GM12878 (cell line): ENCODE results near the gene AOC3. TPM values are rescaled to one million over a fixed set of nuclear protein-coding genes. Genes with fewer than 3 reads are reported as not detected.

Source experiments
- ATAC-seq: fragments of 200-7000 bp; cut with Tn5 transposase; 3 replicates; pipeline ENCODE4 v1.9.1; 2020; ENCODE audit warnings: mild to moderate bottlenecking, moderate library complexity
- BruUV-seq: library from RNA; stranded (reverse); fragments of 400-500 nt; replicated peaks from 2 replicates; lab custom pipeline; 2021; lab: Mats Ljungman, UMichigan
- CTCF ChIA-PET: fragments of 300-600 bp; sonication (Branson Sonifier 250); formaldehyde crosslinking; extraction: SDS; loops from one replicate; lab custom pipeline; 2021; ENCODE audit warnings: inconsistent platforms; lab: Yijun Ruan, JAX
- POLR2A ChIA-PET: fragments of 350-600 bp; formaldehyde crosslinking; extraction: SDS; loops from one replicate; lab custom pipeline; 2021; ENCODE audit warnings: inconsistent platforms; lab: Charles Lee
- RAD21 ChIA-PET: fragments of 300-600 bp; sonication (Branson Sonifier 250); formaldehyde crosslinking; loops from one replicate; lab custom pipeline; 2023; ENCODE audit warnings: antibody characterized with exemption; ENCODE audit not compliant: unreplicated experiment; lab: Charles Lee
- SMC1A ChIA-PET: fragments of 300-600 bp; sonication (Branson Sonifier 250); formaldehyde crosslinking; loops from one replicate; lab custom pipeline; 2023; ENCODE audit not compliant: unreplicated experiment, uncharacterized antibody; lab: Charles Lee
- DNase-seq: peaks from one replicate; pipeline ENCODE4 v3.0.0-alpha.2; 2011; ENCODE audit warnings: low read depth, low spot score
- FAIRE-seq: peaks from 3 replicates; lab custom pipeline; 2011; peaks lifted over from hg19 to GRCh38; lab: Jason Lieb, UNC
- H2AFZ ChIP-seq: 2 replicates; pipeline ENCODE4 v1.6.0; 2011; ENCODE audit warnings: low read depth, low read length, control low read depth; ENCODE audit not compliant: control insufficient read depth
- H3K27ac ChIP-seq: 2 replicates; pipeline ENCODE4 v1.5.1; 2011; ENCODE audit warnings: control low read depth; ENCODE audit not compliant: control insufficient read depth, insufficient read depth
- H3K27me3 ChIP-seq, 2 experiments: replicated peaks in 1 of 2; 2 replicates each; pipeline versions ENCODE4 v1.6.0 to v1.6.1; 2011; ENCODE audit warnings: low read length in 1 of 2; ENCODE audit not compliant: control insufficient read depth in 2 of 2, insufficient read depth in 2 of 2
- H3K36me3 ChIP-seq, 2 experiments: 2 replicates each; pipeline ENCODE4 v1.5.1; 2011; ENCODE audit warnings: low read length in 1 of 2; ENCODE audit not compliant: control insufficient read depth in 2 of 2, insufficient read depth in 2 of 2
- H3K4me1 ChIP-seq: 2 replicates; pipeline ENCODE4 v1.6.1; 2011; ENCODE audit warnings: mild to moderate bottlenecking, low read length, moderate library complexity, mixed read lengths; ENCODE audit not compliant: control insufficient read depth, insufficient read depth
- H3K4me2 ChIP-seq: 2 replicates; pipeline ENCODE4 v1.6.0; 2011; ENCODE audit warnings: control low read depth; ENCODE audit not compliant: control insufficient read depth, insufficient read depth
- H3K4me3 ChIP-seq: fragments of 200-600 bp; sonication (generic); 2 replicates; pipeline ENCODE4 v1.5.1; 2016
- H3K79me2 ChIP-seq: 2 replicates; pipeline ENCODE4 v1.6.0; 2011; ENCODE audit warnings: low read length; ENCODE audit not compliant: control insufficient read depth, insufficient read depth
- H3K9ac ChIP-seq: 2 replicates; pipeline ENCODE4 v1.8.0; 2011; ENCODE audit warnings: low read length, control low read depth, mixed read lengths; ENCODE audit not compliant: control insufficient read depth, insufficient read depth
- H3K9me3 ChIP-seq: replicated peaks from 3 replicates; pipeline ENCODE4 v1.5.1; 2011; ENCODE audit warnings: mild to moderate bottlenecking, low read length; ENCODE audit not compliant: control insufficient read depth, insufficient read depth
- H4K20me1 ChIP-seq: 2 replicates; pipeline ENCODE4 v1.6.0; 2011; ENCODE audit not compliant: control insufficient read depth, insufficient read depth
- ESRRA ChIP-seq: IDR thresholded peaks from 2 replicates; pipeline ENCODE4 v1.6.1; 2012; ENCODE audit warnings: mild to moderate bottlenecking, low read length, improper control_type of control experiment
- EZH2 ChIP-seq: IDR thresholded peaks from 2 replicates; pipeline ENCODE4 v1.6.1; 2012; ENCODE audit warnings: low read depth, mild to moderate bottlenecking, control low read depth, inconsistent platforms, low read length, borderline replicate concordance; ENCODE audit not compliant: control insufficient read depth
- NR2F1 ChIP-seq: fragments of 450-650 bp; conservative IDR thresholded peaks from 2 replicates; pipeline ENCODE4 v1.6.1; 2017; ENCODE audit warnings: mild to moderate bottlenecking
- POLR2A ChIP-seq: IDR thresholded peaks from 2 replicates; pipeline ENCODE4 v1.6.1; 2011; ENCODE audit warnings: low read depth, mild to moderate bottlenecking, low read length
- WGBS: methylation state at CpG from one replicate; pipeline ENCODE4 v1.1.6; 2016; ENCODE audit warnings: low lambda C conversion rate; ENCODE audit not compliant: insufficient replicate concordance, insufficient coverage; ENCODE audit errors: missing lambda C conversion rate; 5-methylcytosine and 5-hydroxymethylcytosine counted together
- in situ Hi-C: fragments of 300-500 bp; cut with MboI; formaldehyde crosslinking; loops from 9 replicates; pipeline ENCODE4 v1.14.3; 2018; ENCODE audit warnings: mixed read lengths
- intact Hi-C: fragments of 100-400 bp; cut with micrococcal nuclease; formaldehyde crosslinking; loops from one replicate; pipeline ENCODE4 v1.14.2; 2022; ENCODE audit not compliant: unreplicated experiment
- polyA plus RNA-seq, 11 experiments: library from polyadenylated mRNA; depleted of rRNA in 4 of 11; unstranded in 6 of 11; stranded (reverse) in 5 of 11; fragments of >200 nt; fragmentation: Nextera tagmentation in 4 of 11; fragmentation: Illumina TruSeq in 1 of 11; extraction: Ambion mirVana in 4 of 11; extraction: Trizol in 1 of 11; gene quantifications; 1 replicate in 1 of 11; 2 replicates in 10 of 11; pipeline versions ENCODE4 v1.2.1 to v1.2.3, GENCODE V29; 2011 to 2016; ENCODE audit warnings: inconsistent platforms in 2 of 11, missing spikeins in 2 of 11, low read depth in 1 of 11
- total RNA-seq, 4 experiments: library from RNA; depleted of rRNA in 3 of 4; stranded (reverse); fragments of >200 nt in 3 of 4; fragmentation: Illumina TruSeq in 1 of 4; extraction: Trizol in 1 of 4; gene quantifications; 2 replicates each; pipeline versions ENCODE4 v1.2.1 to v1.2.3, GENCODE V29; 2013 to 2021

The AOC3 gene
- total and polyA plus RNA-seq, 10 of the 15 experiments (the other 5 are each of a cell fraction or from before 2014, with no cell fraction given): 0.02 to 0.91 (median 0.34) TPM; not detected in 2

GRCh38 chr17:42844761-42845555 is 6.0 kb upstream of the AOC3 start (continued):
- TF ChIP-seq EZH2: no peak

- Histone ChIP-seq H3K27me3 (no peaks in the 10 kb centered on the region), H3K9me3 (no peaks in the 10 kb centered on the region), H2AFZ (no peak overlapping the region), H3K79me2 (no peaks in the 10 kb centered on the region), H3K4me1 (no peaks in the 10 kb centered on the region; the same call in 1 of the 2 replicates), H3K4me2 (no peak overlapping the region), H3K9ac (no peak overlapping the region), H4K20me1 (no peaks in the 10 kb centered on the region), H3K4me3 (no peak overlapping the region), H3K27ac (no peak overlapping the region)
- WGBS: 61% methylated on average over 12 of the region's 12 CpGs
- intact Hi-C loops (loop anchor here (10.0 kb wide), 1 partner anchor 149 kb away; the partner anchor contains the start of gene RPL27), in situ Hi-C loops (no loop called here)
- SMC1A ChIA-PET: interaction anchor here (1.0 to 1.3 kb wide), 3 partner anchors 78 to 152 kb away, joined by 3 to 4 read pairs (median 3); partner anchors contain the start of gene RPL27
- ATAC-seq (no peak; the same call in 2 of the 3 replicates), DNase-seq (no peak), FAIRE-seq (no peak)
- CTCF ChIA-PET: interaction anchor here (0.9 to 4.7 kb wide), 3 partner anchors 10 to 152 kb away, joined by 3 to 38 read pairs (median 5); partner anchors contain the start of gene RPL27
- POLR2A ChIA-PET: no interaction called here
- RAD21 ChIA-PET: interaction anchor here (1.4 to 1.5 kb wide), 2 partner anchors 84 to 152 kb away, joined by 4 to 5 read pairs; partner anchors contain the start of gene RPL27
- TF ChIP-seq NR2F1 (no peak), POLR2A (peak; percentile 56; the same call in 1 of the 2 replicates), ESRRA (no peak)
- TF ChIP-seq, all 136 proteins: peak for 1
- no TSS peak for BruUV-seq
- H3K36me3 ChIP-seq: peaks cover 14 to 24% of the 10 kb centered on the region in 2 experiments
Measured at GRCh38 chr17:42845556-42845917, 5.5 kb upstream of the AOC3 start.
